HG03439 (cell line): ENCODE measurements around the gene TMEM40.
A peak's percentile ranks its signal among the peaks of the same experiment; 100 is the strongest.
"Not testable (repeated sequence)": the region's sequence is repeated elsewhere in the genome, so short reads cannot be mapped to it uniquely, and the experiment has no call there.

Source experiments
- ATAC-seq: cut with Tn5 transposase; IDR thresholded peaks from one replicate; pipeline ENCODE4 v1.9.1; 2021; ENCODE audit warnings: mild to moderate bottlenecking, moderate library complexity; ENCODE audit not compliant: unreplicated experiment

The TMEM40 gene

GRCh38 chr3:12752809-12753208 lies 6.2 kb downstream of the TMEM40 start:
- ATAC-seq = no peak

GRCh38 chr3:12752102-12752501 lies 7.0 kb downstream of the TMEM40 start:
- ATAC-seq = no peak

GRCh38 chr3:12751571-12751970 lies 7.5 kb downstream of the TMEM40 start:
- ATAC-seq = no peak

DNA sequence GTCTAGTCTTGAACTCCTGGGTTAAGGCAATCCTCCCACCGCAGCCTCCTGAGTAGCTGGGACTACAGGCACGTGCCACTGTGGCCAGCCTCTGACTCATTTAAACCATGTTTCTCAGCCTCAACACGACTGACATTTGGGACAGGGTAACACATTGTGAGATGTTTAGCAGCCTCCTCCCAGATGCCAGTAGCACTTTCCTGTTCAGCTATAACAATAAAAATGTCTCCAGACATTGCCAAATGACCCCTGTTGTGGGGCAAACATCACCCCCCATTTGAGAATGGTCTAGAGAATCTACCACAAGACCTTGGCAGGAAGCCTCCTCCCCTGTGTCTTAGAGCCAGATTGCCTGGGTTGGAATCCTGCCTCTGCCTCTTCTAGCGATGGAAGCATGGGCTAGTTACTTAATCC lies 8.4 kb downstream of the TMEM40 start:
- peak; percentile 40 for ATAC-seq

DNA sequence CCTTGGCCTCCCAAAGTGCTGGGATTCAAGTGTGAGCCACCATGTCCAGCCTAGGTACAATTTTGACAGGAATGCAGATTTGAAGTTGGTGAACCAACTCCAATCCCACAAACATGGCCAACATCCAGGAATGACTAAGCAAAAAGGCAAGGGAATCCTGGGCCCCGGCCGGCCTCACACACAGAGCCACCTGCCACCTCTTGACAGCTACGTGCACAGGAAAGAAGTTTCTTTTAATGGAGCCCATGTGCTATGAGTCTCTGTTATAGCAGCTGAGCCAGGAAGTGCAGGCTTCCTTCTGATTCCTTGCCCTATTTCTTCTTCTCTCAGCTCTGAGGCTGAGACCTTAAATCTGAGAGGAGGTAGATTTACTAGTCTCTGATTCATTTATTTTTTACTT lies 8.8 kb downstream of the TMEM40 start:
- no peak for ATAC-seq

- no peak for ATAC-seq
These were observed 10.6 kb downstream of the TMEM40 start for GRCh38 chr3:12748477-12748876.

- ATAC-seq = no peak
These were observed 12.6 kb downstream of the TMEM40 start for GRCh38 chr3:12746419-12746818.

DNA sequence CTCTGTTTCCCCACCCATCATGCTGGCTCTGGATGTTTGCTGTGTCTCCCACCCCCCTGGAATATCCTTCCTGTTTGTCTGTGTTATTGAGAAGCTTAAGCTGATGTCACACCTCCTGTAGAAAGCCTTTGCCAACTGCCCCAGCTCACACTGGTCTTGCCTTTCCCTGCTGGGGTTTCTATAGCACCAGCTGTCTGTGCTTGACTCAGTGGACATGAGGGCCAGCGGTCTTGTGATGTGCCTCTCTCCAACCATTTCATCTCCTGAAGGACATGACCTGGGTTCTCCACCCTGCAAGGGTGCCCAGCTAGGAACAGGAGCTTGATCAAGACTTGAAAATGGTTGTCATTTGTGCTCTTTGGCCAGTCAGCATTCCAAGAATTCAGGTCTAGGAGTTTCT lies 14.7 kb downstream of the TMEM40 start:
- ATAC-seq = no peak

DNA sequence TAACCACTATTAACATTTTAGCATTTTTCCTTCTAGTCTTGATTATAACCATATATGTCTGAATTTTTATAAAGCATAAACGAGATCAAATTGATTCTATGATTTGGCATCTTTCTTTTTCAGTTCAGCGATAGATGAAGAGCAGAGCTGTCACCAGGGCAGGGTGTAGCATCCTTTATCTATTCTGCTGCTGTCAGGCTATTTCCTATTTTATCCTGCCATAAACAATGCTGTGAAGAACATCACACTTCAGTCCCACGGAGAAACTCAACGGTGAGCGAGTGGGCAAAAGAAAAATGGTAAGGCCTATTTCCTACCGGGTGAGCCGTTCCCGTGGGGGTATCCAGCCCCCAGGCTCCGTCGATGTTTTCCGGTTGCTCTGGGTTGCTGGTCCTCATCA lies 15.5 kb downstream of the TMEM40 start:
- no peak for ATAC-seq

DNA sequence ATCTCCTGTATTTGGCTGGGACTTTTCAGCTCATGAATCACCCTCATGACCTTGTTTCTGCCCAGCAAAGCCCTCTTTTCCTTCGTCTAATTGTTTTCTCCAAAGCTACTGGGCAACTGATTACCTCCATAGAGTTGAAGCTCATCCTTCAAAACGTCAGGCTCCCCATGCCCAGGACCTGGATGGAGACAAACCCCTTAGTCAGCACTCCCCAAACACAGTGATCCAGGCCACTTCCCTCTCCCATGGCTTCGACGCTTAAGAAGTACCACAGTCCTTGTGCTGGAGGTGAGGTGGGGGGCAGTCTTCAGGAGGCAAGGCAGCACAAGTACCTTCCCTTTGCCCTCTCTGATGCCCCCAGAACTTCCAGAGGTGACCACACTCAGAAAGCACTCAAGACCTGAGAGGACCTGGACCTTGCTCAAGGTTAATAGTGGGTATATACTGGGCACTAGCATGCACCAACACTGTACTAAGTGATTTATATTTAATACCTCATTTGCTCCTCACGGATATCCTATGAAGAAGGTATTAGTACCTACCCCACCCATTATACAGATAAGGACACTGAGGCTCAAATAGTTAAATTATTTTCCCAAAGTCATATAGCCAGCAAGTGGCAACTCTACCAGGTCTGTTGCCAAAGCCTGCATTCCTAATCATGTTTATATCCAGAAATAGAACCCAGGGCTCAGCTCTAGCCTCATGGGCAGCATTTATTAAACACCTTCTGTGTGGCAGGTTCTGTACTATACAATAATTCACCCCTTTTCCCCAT lies 16.5 kb downstream of the TMEM40 start:
- ATAC-seq = no peak

GRCh38 chr3:12741209-12741608 lies 17.9 kb downstream of the TMEM40 start:
- no peak for ATAC-seq

DNA sequence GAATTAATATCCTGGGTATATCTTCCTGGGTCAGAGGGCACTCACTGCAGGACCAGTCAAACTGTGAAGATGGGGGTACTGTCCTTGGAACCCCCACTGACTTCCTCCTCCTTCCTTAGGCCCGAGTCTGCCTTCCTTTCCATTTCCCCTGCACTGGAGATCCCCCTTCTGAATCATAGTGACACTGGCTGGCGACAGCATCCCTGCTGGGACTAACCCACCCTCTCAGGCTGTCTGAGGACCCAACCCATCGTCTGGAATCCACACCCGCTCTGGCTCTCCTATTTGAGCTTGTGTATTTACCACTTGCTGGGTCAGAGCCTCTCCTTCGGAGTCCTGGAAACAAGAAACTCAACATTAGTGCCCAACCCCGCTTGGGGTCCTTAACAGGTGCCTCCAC lies 21.2 kb downstream of the TMEM40 start:
- ATAC-seq = no peak

GRCh38 chr3:12737319-12737718 lies 21.7 kb downstream of the TMEM40 start:
- no peak for ATAC-seq

DNA sequence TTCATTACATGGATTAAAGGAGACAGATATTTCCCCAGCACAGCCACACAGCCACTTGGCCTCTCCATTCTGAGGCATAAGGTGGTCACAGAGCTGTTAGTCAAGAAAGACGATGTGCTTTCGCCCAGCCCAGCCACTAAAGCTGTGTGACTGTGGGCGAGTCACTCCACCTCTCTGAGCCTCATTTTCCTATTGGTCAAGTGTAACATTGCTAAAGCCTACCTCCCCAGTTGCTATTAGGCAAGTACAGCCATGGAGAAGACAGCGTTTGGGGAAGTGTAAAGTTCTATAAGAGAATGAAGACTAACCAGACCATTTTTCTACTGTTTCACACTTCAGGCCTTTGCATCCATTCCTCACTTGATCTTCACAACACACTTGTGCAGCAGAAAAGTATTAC lies 24.1 kb downstream of the TMEM40 start:
- no peak for ATAC-seq

- ATAC-seq = no peak
These were observed 25.5 kb downstream of the TMEM40 start for GRCh38 chr3:12733566-12733965.

DNA sequence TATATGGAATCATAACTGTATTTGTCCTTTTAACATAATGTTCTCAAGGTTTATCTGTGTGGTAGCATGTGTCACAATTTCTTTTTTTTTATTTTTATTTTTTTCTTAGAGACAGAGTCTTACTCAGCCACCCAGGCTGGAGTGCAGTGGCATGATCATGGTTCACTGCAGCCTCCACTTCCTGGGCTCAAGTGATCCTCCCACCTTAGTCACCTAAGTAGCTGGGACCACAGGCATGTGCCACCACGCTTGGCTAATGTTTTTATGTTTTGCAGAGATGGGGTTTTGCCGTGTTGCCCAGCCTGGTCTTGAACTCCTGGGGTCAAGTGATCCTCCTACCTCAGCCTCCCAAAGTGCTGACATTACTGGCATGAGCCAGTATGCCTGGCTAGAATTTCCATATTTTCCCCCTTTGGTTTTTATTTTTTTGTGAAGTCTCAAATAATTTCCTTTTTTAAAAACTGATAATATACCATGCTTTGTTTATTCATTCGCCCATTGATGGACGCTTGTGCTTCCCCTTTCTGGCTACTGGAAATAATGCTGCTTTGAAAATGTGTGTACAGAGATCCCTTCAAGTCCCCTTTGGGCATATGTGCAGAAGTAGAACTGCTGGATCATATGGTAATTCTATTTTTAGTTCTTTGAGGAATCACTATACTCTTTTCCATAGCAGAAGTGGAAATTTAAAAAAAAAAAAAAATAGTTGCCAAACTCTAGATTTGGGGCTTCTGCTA lies 28.4 kb downstream of the TMEM40 start:
- ATAC-seq = no peak

GRCh38 chr3:12729051-12729651 lies 29.9 kb downstream of the TMEM40 start:
- no peak for ATAC-seq

- ATAC-seq = no peak
These were observed 31.1 kb downstream of the TMEM40 start for GRCh38 chr3:12727937-12728336.

DNA sequence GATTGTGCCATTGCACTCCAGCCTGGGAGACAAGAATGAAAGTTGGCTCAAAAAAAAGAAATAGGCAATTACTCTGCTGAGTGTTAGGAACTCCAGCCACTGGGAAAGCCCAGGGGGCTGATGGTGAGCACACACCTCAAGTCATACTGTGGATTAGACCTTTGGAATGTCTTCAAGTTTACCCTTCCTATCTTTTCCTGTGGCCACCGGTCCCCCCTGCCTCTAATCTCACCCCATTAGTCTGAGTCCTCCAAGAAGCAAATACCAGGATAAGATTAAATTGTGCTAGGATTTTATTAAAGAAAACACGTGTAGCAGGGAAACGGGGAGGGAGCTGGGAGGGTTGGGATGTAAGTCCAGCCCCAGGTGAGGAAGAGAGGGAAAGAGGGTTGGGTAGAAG lies 31.6 kb downstream of the TMEM40 start:
- no peak for ATAC-seq

GRCh38 chr3:12725436-12725835 lies 33.6 kb downstream of the TMEM40 start:
- ATAC-seq = no peak

DNA sequence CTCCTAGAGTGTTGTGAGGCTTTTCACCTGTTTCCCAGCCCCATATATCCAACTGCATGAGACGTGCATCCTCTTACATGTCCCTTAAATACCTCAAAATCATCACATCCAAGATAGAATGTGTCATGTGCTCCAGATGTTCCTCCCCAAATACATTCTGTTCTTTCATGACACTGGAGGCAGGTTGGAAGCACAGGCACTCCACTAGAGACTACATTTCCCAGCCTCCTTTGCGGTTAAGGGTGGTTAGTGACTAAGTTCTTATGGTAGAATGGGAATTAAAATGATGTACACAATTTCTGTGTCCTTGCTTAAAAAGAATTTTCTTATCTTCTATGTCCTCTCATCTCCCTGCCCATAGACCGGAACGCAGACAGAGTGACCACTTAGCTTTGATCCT lies 34.3 kb downstream of the TMEM40 start:
- no peak for ATAC-seq

DNA sequence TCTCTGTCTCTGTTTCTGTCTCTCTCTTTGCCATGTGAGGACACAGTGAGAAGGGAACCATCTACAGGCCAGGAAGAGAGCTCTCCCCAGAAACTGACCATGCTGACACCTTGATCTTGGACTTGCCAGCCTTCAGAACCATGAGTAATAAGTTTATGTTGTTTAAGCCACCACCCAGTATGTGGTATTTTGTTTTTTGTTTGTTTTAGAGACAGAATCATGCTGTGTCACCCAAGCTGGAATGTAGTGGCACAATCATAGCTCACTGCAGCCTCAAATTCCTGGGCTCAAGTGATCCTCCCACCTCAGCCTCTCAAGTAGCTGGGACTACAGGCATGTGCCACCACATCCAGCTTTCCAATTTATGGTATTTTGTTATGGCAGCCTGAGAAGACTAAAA lies 35.7 kb downstream of the TMEM40 start:
- ATAC-seq = not testable (repeated sequence)
